HEK293 (cell line): ENCODE results near the gene GADD45GIP1.

Experiments used
- CTCF ChIA-PET: fragments of 350-600 bp; formaldehyde crosslinking; extraction: SDS; loops from one replicate; lab custom pipeline; 2021; ENCODE audit warnings: antibody characterized with exemption; lab: Yijun Ruan, JAX
- POLR2A ChIA-PET: fragments of 300-600 bp; formaldehyde crosslinking; extraction: SDS; loops from one replicate; lab custom pipeline; 2020; ENCODE audit warnings: antibody characterized with exemption, inconsistent platforms; lab: Yijun Ruan, JAX
- H3K27ac ChIP-seq: fragments of 200-500 bp; sonication (Bioruptor generic); 2 replicates; pipeline ENCODE4 v1.5.1; 2014; ENCODE audit warnings: low read depth, low read length, control low read depth, inconsistent platforms; ENCODE audit errors: extremely low read depth
- H3K36me3 ChIP-seq, 2 experiments: fragments of 200-500 bp in 1 of 2; sonication (Bioruptor generic) in 1 of 2; 1 replicate in 1 of 2; 2 replicates in 1 of 2; pipeline ENCODE4 v1.5.1; 2014 to 2017; ENCODE audit warnings: inconsistent platforms in 2 of 2, low read length in 2 of 2; ENCODE audit not compliant: control insufficient read depth in 2 of 2, insufficient read depth in 1 of 2
- H3K4me1 ChIP-seq: fragments of 200-500 bp; sonication (Bioruptor generic); 2 replicates; pipeline ENCODE4 v1.5.1; 2014; ENCODE audit warnings: mild to moderate bottlenecking, low read length, inconsistent platforms; ENCODE audit not compliant: control insufficient read depth, insufficient read depth
- H3K4me3 ChIP-seq: 2 replicates; pipeline ENCODE4 v1.5.1; 2011; ENCODE audit warnings: low read depth, mild to moderate bottlenecking, control low read depth, low read length, moderate library complexity
- H3K9me3 ChIP-seq: fragments of 200-500 bp; sonication (Bioruptor generic); 2 replicates; pipeline ENCODE4 v1.5.1; 2014; ENCODE audit warnings: low read depth, low read length, inconsistent platforms; ENCODE audit not compliant: control insufficient read depth, insufficient read depth
- SCRT1 ChIP-seq: fragments of 450-650 bp; formaldehyde crosslinking; IDR thresholded peaks from 2 replicates; pipeline ENCODE4 v1.5.1; 2016; ENCODE audit warnings: missing biosample characterization, missing genetic modification characterization, borderline replicate concordance
- WT1 ChIP-seq: fragments of 450-650 bp; formaldehyde crosslinking; IDR thresholded peaks from 2 replicates; pipeline ENCODE4 v1.5.1; 2016; ENCODE audit warnings: missing biosample characterization, missing genetic modification characterization
- ZBTB21 ChIP-seq: fragments of 450-650 bp; formaldehyde crosslinking; IDR thresholded peaks from 2 replicates; pipeline ENCODE4 v1.5.1; 2017; ENCODE audit warnings: missing biosample characterization, missing genetic modification characterization
- ZNF114 ChIP-seq: fragments of 450-650 bp; formaldehyde crosslinking; IDR thresholded peaks from 2 replicates; pipeline ENCODE4 v1.5.0; 2017; ENCODE audit warnings: missing biosample characterization, missing genetic modification characterization
- ZNF341 ChIP-seq: fragments of 450-650 bp; formaldehyde crosslinking; IDR thresholded peaks from 2 replicates; pipeline ENCODE4; 2016; ENCODE audit warnings: low read depth, missing biosample characterization, missing genetic modification characterization
- ZNF354C ChIP-seq: fragments of 450-650 bp; formaldehyde crosslinking; IDR thresholded peaks from 2 replicates; pipeline ENCODE4 v1.5.1; 2016; ENCODE audit warnings: missing biosample characterization, missing genetic modification characterization, low read depth, borderline replicate concordance
- ZNF473 ChIP-seq: fragments of 450-650 bp; formaldehyde crosslinking; IDR thresholded peaks from 2 replicates; pipeline ENCODE4 v1.5.1; 2017; ENCODE audit warnings: missing biosample characterization, missing genetic modification characterization
- ZNF521 ChIP-seq: fragments of 450-650 bp; formaldehyde crosslinking; IDR thresholded peaks from 2 replicates; pipeline ENCODE4 v1.5.1; 2017; ENCODE audit warnings: missing biosample characterization, mild to moderate bottlenecking, missing genetic modification characterization
- ZNF530 ChIP-seq: fragments of 450-650 bp; formaldehyde crosslinking; IDR thresholded peaks from 2 replicates; pipeline ENCODE4 v1.5.1; 2016; ENCODE audit warnings: low read depth, missing biosample characterization, missing genetic modification characterization
- ZNF558 ChIP-seq: fragments of 450-650 bp; formaldehyde crosslinking; IDR thresholded peaks from 2 replicates; pipeline ENCODE4 v1.5.1; 2016; ENCODE audit warnings: missing biosample characterization, missing genetic modification characterization
- ZNF560 ChIP-seq: fragments of 450-650 bp; formaldehyde crosslinking; IDR thresholded peaks from 2 replicates; pipeline ENCODE4 v1.5.1; 2017; ENCODE audit warnings: missing biosample characterization, missing genetic modification characterization, borderline replicate concordance
- ZNF585B ChIP-seq: fragments of 450-650 bp; formaldehyde crosslinking; IDR thresholded peaks from 2 replicates; pipeline ENCODE4 v1.5.1; 2016; ENCODE audit warnings: missing biosample characterization, missing genetic modification characterization
- ZNF621 ChIP-seq: fragments of 450-650 bp; formaldehyde crosslinking; IDR thresholded peaks from 2 replicates; pipeline ENCODE4 v1.5.1; 2017; ENCODE audit warnings: missing biosample characterization, missing genetic modification characterization
- ZNF624 ChIP-seq: fragments of 450-650 bp; formaldehyde crosslinking; IDR thresholded peaks from 2 replicates; pipeline ENCODE4 v1.5.1; 2017; ENCODE audit warnings: missing biosample characterization, missing genetic modification characterization
- ZNF626 ChIP-seq: fragments of 450-650 bp; sonication (Bioruptor Pico); formaldehyde crosslinking; IDR thresholded peaks from 2 replicates; pipeline ENCODE4 v1.5.1; 2018; ENCODE audit warnings: missing biosample characterization, missing genetic modification characterization, inconsistent platforms
- ZNF747 ChIP-seq: fragments of 450-650 bp; formaldehyde crosslinking; IDR thresholded peaks from 2 replicates; pipeline ENCODE4 v1.5.1; 2016; ENCODE audit warnings: missing biosample characterization, missing genetic modification characterization
- ZSCAN30 ChIP-seq: fragments of 450-650 bp; IDR thresholded peaks from 2 replicates; pipeline ENCODE4 v1.5.1; 2018; ENCODE audit warnings: missing biosample characterization, mild to moderate bottlenecking, missing genetic modification characterization, moderate library complexity
- TF ChIP-seq, protein P1 (sequence below): fragments of 450-650 bp; formaldehyde crosslinking; IDR thresholded peaks from 2 replicates; pipeline ENCODE4 v1.5.1; 2016; ENCODE audit warnings: missing biosample characterization, missing genetic modification characterization, low read depth
- TF ChIP-seq, protein P2 (sequence below): fragments of 450-650 bp; formaldehyde crosslinking; IDR thresholded peaks from 2 replicates; pipeline ENCODE4 v1.5.1; 2016; ENCODE audit warnings: missing biosample characterization, missing genetic modification characterization, borderline replicate concordance
- TF ChIP-seq, protein P3 (sequence below): fragments of 450-650 bp; formaldehyde crosslinking; IDR thresholded peaks from 2 replicates; pipeline ENCODE4 v1.5.0; 2017; ENCODE audit warnings: missing biosample characterization, missing genetic modification characterization, borderline replicate concordance
- TF ChIP-seq, protein P4 (sequence below): fragments of 450-650 bp; formaldehyde crosslinking; IDR thresholded peaks from 2 replicates; pipeline ENCODE4 v1.5.1; 2016; ENCODE audit warnings: missing biosample characterization, missing genetic modification characterization, borderline replicate concordance

Gene GADD45GIP1

DNA sequence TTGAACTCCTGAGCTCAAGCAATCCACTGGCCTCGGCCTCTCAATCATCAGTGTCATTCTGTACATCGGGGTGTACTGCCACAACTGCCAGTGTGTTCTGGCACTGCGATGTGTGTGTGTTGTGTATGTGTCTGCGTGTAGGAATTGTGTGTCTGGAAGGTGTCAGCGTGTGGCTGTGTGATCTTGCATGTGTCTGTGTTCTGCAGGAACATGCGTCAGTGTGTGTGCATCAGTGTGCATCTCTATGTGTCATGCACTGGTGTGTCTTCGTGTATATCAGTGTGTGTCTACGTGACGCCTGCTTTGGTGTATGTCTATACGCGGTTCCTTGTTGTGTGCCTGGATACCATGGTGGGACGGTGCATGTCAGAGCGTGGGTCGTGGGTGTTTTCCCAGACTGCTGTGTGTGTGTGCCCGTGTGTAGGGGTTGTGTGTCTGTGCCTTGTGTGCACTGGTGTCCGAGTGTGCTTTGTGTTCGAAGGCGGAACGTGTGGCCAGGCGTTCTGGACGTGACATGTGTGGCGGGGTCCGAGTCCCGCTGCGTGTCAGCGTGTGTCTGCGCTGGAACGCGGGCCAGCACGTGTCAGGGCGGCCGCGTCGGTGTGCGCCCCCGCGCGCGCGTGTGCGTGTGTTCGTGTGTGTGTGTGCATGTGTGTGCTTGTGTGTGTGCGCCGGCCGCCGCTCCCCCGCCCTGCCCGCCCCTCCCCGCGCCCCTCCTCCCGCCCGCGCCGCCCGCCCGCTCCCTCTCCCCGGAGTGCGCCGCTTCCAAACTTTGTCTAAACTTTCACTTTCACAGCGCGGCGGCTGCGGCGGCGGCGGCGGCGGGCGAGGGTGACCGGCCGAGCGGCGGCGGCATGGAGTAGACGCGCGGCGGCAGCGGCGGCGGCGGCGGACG, 37.9 kb upstream of the GADD45GIP1 start, which contains the start of gene NFIX (continued):
- TF ChIP-seq ZBTB21 (tag by site-specific recombination) (no peak), SCRT1 (tag by site-specific recombination) (no peak), ZNF558 (tag by site-specific recombination) (no peak), ZNF354C (tag by site-specific recombination) (no peak), ZNF624 (no peak), ZSCAN30 (tag by site-specific recombination) (no peak), ZNF560 (tag by site-specific recombination) (no peak), ZNF473 (no peak), WT1 (tag by site-specific recombination) (no peak)
- TF ChIP-seq, protein P1, sequence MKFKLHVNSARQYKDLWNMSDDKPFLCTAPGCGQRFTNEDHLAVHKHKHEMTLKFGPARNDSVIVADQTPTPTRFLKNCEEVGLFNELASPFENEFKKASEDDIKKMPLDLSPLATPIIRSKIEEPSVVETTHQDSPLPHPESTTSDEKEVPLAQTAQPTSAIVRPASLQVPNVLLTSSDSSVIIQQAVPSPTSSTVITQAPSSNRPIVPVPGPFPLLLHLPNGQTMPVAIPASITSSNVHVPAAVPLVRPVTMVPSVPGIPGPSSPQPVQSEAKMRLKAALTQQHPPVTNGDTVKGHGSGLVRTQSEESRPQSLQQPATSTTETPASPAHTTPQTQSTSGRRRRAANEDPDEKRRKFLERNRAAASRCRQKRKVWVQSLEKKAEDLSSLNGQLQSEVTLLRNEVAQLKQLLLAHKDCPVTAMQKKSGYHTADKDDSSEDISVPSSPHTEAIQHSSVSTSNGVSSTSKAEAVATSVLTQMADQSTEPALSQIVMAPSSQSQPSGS (tag by site-specific recombination), result no peak
- TF ChIP-seq, protein P2, sequence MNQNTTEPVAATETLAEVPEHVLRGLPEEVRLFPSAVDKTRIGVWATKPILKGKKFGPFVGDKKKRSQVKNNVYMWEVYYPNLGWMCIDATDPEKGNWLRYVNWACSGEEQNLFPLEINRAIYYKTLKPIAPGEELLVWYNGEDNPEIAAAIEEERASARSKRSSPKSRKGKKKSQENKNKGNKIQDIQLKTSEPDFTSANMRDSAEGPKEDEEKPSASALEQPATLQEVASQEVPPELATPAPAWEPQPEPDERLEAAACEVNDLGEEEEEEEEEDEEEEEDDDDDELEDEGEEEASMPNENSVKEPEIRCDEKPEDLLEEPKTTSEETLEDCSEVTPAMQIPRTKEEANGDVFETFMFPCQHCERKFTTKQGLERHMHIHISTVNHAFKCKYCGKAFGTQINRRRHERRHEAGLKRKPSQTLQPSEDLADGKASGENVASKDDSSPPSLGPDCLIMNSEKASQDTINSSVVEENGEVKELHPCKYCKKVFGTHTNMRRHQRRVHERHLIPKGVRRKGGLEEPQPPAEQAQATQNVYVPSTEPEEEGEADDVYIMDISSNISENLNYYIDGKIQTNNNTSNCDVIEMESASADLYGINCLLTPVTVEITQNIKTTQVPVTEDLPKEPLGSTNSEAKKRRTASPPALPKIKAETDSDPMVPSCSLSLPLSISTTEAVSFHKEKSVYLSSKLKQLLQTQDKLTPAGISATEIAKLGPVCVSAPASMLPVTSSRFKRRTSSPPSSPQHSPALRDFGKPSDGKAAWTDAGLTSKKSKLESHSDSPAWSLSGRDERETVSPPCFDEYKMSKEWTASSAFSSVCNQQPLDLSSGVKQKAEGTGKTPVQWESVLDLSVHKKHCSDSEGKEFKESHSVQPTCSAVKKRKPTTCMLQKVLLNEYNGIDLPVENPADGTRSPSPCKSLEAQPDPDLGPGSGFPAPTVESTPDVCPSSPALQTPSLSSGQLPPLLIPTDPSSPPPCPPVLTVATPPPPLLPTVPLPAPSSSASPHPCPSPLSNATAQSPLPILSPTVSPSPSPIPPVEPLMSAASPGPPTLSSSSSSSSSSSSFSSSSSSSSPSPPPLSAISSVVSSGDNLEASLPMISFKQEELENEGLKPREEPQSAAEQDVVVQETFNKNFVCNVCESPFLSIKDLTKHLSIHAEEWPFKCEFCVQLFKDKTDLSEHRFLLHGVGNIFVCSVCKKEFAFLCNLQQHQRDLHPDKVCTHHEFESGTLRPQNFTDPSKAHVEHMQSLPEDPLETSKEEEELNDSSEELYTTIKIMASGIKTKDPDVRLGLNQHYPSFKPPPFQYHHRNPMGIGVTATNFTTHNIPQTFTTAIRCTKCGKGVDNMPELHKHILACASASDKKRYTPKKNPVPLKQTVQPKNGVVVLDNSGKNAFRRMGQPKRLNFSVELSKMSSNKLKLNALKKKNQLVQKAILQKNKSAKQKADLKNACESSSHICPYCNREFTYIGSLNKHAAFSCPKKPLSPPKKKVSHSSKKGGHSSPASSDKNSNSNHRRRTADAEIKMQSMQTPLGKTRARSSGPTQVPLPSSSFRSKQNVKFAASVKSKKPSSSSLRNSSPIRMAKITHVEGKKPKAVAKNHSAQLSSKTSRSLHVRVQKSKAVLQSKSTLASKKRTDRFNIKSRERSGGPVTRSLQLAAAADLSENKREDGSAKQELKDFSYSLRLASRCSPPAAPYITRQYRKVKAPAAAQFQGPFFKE (tag by site-specific recombination), result no peak; the same call in 1 of the 2 replicates
- TF ChIP-seq, all 188 proteins: peak for 48

DNA sequence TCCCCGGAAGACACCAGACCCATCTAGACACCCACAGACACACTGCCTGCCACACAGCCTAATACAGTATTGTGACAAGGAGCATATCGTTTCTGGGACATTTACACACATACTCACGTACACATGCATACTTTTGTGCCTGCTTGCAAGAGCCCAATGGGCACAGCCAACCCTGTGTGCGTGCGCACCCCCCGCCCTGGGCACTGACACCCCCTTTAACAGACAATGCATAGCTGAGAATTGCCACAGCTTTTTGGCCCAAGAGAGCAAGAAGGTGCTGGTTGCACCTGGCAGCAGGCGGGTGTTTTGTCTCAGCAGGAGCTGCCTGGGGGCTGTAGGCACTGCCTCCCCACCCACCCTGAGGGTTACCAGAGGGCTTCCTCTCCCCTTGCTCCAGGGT, 36.5 kb upstream of the GADD45GIP1 start:
- H3K9me3 ChIP-seq, result no peaks in the 10 kb centered on the region
- H3K36me3 ChIP-seq, result peaks cover 0 to 2% of the 10 kb centered on the region in 2 experiments; a peak in 1 of 3 replicates
- H3K27ac ChIP-seq, result no peak overlapping the region
- H3K4me1 ChIP-seq, result no peaks in the 10 kb centered on the region
- H3K4me3 ChIP-seq, result no peak overlapping the region
- POLR2A ChIA-PET, result no interaction called here
- CTCF ChIA-PET, result interaction anchor here (1.1 to 1.6 kb wide), 4 partner anchors 8 to 101 kb away, joined by 3 to 9 read pairs (median 4); no protein-coding TSS in a partner anchor
- TF ChIP-seq ZNF341 (no peak), ZNF621 (tag by site-specific recombination) (no peak), ZNF747 (tag by site-specific recombination) (no peak), ZNF624 (no peak), ZNF626 (tag by site-specific recombination) (no peak), ZNF114 (no peak), ZNF530 (tag by site-specific recombination) (no peak), ZNF585B (tag by site-specific recombination) (no peak), ZNF521 (tag by site-specific recombination) (no peak)
- TF ChIP-seq, protein P3, sequence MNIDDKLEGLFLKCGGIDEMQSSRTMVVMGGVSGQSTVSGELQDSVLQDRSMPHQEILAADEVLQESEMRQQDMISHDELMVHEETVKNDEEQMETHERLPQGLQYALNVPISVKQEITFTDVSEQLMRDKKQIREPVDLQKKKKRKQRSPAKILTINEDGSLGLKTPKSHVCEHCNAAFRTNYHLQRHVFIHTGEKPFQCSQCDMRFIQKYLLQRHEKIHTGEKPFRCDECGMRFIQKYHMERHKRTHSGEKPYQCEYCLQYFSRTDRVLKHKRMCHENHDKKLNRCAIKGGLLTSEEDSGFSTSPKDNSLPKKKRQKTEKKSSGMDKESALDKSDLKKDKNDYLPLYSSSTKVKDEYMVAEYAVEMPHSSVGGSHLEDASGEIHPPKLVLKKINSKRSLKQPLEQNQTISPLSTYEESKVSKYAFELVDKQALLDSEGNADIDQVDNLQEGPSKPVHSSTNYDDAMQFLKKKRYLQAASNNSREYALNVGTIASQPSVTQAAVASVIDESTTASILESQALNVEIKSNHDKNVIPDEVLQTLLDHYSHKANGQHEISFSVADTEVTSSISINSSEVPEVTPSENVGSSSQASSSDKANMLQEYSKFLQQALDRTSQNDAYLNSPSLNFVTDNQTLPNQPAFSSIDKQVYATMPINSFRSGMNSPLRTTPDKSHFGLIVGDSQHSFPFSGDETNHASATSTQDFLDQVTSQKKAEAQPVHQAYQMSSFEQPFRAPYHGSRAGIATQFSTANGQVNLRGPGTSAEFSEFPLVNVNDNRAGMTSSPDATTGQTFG (tag by site-specific recombination), result no peak
- TF ChIP-seq, protein P4, sequence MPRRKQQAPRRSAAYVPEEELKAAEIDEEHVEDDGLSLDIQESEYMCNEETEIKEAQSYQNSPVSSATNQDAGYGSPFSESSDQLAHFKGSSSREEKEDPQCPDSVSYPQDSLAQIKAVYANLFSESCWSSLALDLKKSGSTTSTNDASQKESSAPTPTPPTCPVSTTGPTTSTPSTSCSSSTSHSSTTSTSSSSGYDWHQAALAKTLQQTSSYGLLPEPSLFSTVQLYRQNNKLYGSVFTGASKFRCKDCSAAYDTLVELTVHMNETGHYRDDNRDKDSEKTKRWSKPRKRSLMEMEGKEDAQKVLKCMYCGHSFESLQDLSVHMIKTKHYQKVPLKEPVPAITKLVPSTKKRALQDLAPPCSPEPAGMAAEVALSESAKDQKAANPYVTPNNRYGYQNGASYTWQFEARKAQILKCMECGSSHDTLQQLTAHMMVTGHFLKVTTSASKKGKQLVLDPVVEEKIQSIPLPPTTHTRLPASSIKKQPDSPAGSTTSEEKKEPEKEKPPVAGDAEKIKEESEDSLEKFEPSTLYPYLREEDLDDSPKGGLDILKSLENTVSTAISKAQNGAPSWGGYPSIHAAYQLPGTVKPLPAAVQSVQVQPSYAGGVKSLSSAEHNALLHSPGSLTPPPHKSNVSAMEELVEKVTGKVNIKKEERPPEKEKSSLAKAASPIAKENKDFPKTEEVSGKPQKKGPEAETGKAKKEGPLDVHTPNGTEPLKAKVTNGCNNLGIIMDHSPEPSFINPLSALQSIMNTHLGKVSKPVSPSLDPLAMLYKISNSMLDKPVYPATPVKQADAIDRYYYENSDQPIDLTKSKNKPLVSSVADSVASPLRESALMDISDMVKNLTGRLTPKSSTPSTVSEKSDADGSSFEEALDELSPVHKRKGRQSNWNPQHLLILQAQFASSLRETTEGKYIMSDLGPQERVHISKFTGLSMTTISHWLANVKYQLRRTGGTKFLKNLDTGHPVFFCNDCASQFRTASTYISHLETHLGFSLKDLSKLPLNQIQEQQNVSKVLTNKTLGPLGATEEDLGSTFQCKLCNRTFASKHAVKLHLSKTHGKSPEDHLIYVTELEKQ (tag by site-specific recombination), result no peak
